Hindlimb muscle (tissue), 1 donor: ENCODE results near the gene PPP1CA. TPM values are rescaled to one million over a fixed set of nuclear protein-coding genes. Genes with fewer than 3 reads are reported as not detected.
"Not testable (repeated sequence)": the region's sequence is repeated elsewhere in the genome, so short reads cannot be mapped to it uniquely, and the experiment has no call there.

Source experiments
- DNase-seq: peaks from one replicate; pipeline ENCODE4 v3.0.0-alpha.2; 2013
- polyA plus RNA-seq: library from polyadenylated mRNA; unstranded; fragments of 120-200 nt; gene quantifications from one replicate; pipeline ENCODE4 v1.2.1, GENCODE V29; 2013; ENCODE audit not compliant: insufficient read length

The PPP1CA gene
- polyA plus RNA-seq, 1 donor = 146 TPM

DNA sequence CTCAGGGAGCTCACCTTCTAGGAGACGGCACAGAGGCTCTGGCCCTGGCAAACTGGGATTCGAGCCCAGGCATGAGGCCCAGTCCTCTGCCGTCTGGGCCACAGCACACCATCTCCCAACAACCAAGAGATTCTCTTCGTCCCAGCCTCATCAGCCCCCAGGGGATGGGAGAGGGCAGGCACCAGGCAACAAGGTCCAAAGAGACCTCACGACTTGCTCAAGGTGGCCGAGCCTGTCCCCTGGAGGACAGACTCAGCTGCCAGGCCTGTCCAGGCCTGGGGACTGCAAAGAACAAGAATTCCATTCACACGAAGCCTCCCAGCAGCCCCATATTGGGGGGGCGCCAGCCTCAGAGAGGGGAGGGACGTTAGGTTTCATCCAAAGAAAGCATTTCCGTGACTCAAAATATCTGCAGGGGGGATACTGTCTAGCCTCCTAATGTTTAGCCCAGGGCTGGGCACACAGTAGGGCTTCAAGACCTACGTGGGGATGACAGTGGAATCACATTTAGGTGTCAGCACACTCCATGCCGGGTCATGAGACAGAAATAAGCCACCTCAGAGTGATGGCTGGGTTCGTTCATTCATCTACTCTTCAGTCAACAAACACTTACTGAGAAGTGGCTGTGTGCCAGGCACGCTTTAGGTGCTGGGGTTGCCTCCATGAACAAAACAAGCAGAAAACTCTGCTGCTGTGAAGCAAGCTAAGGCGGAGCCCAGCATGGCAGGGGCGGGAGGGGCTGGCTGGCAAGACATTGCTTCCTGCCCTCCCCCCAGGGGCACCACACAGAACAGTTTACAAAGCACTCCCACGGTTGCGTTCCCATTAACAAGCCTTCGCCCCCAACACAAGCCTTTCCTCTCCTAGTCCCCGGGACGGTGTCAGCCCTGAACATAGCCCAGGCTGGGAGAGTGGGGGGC is 15.0 kb upstream of the PPP1CA start:
- no peak for DNase-seq

GRCh38 chr11:67415501-67416304 is 14.0 kb upstream of the PPP1CA start, which contains the start of gene CARNS1:
TSS of gene CARNS1 (plus strand) at chr11:67415678. CDS start at chr11:67416200, 522 bp downstream.
- DNase-seq = no peak

GRCh38 chr11:67413266-67413849 is 11.7 kb upstream of the PPP1CA start:
- no peak for DNase-seq

DNA sequence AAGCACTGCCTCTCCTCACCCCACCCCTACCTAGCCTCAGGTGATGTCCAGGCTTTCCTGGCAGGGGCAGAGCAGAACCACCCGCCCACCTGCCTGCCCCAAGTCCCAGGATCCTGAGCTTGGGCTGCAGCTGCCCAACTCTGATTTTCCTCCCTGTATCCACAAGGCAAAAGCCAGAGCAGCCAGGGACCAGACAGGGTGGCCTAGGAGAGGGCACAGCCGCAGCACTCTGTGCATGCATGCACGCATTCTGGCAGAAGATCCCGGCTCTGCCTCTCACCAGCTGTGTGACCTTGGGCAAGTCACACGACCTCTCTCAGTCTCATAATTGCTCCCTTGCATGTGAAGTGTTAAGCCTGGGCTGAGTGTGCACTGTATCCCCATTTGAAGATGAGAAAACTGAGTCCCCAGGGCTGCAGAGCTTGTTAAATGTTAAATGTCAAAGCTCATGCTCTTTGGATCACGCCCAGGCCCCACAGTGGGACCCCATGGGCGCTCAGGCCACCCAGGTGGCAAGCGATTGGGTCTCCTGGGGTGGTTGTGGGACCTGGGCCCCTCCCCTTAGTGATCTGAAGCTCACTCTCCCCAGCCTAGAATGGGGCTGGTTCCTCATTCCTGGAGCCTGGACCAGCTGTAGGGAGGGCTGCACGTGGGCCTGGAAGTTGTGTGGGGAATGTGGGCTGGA is 11.0 kb upstream of the PPP1CA start:
- no peak for DNase-seq

GRCh38 chr11:67411785-67412152 is 10.1 kb upstream of the PPP1CA start:
- no peak for DNase-seq

DNA sequence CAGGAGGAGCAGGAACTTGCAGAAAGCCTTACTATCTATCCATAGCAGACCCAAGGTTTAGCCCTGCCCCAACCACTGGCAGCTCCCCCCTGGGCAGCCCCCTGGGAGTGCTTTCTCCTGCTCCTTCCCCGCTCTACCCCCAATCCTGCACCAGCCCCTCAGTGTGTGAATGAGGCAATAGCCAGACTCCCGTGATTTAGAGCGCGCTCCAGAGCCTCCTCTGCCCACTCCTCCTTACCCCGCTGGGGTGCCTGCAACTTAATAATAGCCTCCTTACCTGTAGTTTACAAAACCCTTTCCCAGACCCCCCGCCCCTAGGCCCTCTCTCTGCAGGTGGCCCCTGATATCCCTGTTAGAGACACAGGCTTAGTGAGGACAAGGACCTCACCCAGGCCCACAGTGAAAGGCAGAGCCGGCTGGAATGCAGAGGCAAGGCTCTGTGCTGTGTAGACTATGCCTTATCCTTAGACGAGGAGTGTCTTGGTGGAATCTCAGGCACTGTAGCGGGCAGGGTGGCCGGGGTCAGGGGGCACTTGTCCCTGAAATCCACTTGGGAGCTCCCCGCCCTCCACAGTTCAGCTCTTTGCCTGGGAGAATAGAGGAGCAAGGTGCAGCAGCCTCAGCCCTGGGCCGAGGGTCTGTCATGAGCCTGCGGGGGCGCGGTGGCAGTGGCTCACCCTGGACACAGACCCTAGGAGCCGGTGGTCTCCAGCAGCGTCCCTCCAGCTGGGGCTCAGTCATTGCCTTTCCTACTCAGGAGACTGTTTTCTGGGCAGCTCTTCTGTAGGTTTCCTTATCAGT is 9.5 kb upstream of the PPP1CA start:
- DNase-seq = no peak

- DNase-seq = no peak
Observed at GRCh38 chr11:67410369-67410831, 8.7 kb upstream of the PPP1CA start.

GRCh38 chr11:67409781-67410368 is 8.2 kb upstream of the PPP1CA start:
- DNase-seq = no peak

DNA sequence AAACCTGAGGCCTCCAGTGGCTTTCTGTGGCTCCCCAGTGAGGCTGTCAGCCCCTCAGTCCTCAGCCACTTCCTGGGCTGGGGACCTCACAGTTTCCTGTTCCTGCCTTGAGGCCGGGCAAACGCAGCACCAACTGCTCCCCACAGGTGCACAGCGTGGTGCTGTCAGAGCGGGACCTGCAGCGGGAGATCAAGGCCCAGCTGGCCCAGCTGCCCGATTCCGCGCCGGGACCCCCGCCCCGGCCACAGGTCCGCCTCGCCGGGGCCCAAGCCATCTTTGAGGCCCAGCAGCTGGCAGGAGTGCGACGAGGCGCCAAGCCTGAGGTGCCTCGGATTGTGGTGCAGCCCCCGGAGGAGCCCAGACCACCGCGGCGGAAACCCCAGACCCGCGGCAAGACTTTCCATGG is 7.6 kb upstream of the PPP1CA start:
- no peak for DNase-seq

DNA sequence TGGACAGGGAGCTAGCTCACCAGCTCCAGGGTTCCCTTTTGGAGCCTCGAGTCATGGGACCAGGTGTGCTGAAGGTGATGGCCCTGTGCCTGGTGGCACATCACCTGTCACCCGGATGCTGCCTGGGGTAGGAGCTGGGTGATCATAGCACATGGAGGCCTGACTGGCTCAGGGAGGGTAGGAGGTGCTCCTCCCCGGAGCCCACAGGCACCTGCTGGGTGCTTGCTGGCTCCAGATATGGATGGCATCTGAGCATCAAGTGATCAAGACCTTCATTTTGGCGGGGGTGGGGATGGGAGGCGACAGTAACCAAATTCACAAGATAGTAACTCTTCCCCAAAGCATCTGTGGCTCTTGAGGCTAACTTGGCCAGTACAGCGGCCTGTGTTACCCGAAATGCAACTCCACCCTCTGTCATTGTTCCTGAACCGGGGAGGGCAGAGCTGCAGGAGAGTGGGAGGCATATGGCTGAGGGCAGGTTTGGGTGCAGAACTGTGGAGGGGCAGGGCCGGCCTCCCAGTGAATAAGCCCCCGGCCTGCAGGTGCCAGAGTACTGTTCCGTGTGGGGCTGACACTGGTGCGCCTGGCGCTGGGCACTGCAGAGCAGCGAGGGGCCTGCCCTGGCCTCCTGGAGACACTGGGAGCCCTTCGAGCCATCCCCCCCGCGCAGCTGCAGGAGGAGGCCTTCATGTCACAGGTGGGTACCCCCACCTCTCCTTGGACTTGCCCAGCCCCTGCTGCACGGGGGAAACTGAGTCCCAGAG is 7.0 kb upstream of the PPP1CA start:
- no peak for DNase-seq

GRCh38 chr11:67407688-67408163 is 6.1 kb upstream of the PPP1CA start:
- no peak for DNase-seq

GRCh38 chr11:67406969-67407687 is 5.5 kb upstream of the PPP1CA start:
- DNase-seq = no peak

DNA sequence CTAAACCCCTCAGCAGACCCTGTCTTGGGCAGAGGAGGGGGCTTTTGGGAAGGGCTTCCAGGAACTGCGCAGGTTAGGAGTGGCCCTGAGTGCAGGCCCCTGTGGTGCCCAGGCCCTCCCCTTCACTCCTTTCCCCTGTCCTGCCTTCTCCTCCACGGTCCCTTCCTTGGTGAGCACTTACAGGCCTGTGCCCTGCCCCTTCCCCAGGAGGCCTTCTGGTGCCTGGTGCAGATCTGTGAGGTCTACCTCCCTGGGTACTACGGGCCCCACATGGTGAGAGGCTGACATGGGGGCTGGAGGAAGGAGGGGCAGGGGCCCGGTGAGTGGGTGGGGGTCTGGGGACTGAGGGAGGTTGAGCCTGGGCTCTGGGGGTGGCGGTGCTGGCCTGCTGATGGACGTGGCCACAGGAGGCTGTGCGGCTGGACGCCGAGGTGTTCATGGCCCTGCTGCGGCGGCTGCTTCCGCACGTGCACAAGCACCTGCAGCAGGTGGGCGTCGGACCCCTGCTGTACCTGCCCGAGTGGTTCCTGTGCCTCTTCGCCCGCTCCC is 4.8 kb upstream of the PPP1CA start:
- no peak for DNase-seq

DNA sequence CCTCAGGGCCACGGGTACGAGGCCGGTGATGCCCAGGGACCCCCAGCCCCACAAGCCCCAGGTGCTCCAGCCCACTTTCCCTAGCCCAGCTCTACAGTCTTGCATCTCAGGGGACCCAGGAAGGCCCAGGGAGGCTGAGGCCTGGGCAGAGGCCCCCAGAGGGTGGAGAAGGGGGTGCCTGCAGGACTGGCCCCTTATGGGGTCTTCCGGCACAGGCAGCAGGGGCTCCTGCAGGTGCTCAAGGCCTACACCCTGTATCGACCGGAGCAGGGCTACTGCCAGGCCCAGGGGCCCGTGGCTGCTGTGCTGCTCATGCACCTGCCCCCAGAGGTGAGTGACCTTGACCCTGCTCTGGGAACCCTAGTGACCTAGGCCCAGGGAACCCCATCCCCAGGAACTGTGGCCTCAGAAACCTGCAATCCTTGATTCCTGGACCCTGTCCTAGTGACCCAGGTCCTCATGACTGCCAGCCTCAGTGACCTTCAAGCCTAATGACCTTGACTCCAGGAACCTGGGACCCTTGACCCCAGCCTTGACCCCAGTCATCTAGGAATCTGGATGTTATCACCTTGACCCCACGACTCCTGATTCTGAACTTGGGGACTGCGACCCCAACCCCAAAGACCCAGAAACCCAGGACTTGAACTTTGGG is 4.2 kb upstream of the PPP1CA start:
- no peak for DNase-seq

- DNase-seq = no peak
Observed at GRCh38 chr11:67405196-67405567, 3.5 kb upstream of the PPP1CA start.

DNA sequence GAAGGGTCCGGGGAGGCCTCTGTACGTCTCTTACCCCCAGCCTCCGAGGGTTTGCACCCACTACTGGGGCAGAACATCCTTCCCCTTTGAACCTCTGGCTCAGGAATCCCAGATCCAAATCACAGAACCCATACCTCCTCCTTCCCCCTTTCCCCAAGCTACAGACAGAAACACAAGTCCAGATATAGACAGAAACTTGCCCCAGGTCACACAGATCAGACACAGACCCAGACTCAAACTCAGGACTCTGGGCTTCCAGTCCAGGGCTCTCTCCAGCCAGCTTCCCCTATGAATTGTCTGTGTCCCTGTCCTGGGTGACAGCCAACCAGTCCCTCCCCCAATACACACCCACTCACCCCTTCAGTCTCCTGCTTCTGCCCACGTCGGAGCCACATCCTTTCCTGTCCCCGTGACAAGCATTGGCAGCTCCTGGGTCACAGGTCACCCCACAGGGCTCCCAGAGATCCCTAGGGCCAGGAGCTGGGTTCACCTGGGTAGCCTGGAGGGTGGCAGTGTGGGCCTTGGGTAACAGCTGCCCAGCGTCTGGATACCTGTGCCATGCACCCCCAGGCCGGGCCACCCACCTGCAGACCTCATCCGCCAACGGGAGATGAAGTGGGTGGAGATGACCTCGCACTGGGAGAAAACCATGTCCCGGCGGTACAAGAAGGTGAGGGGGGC is 3.0 kb upstream of the PPP1CA start:
- DNase-seq = no peak

DNA sequence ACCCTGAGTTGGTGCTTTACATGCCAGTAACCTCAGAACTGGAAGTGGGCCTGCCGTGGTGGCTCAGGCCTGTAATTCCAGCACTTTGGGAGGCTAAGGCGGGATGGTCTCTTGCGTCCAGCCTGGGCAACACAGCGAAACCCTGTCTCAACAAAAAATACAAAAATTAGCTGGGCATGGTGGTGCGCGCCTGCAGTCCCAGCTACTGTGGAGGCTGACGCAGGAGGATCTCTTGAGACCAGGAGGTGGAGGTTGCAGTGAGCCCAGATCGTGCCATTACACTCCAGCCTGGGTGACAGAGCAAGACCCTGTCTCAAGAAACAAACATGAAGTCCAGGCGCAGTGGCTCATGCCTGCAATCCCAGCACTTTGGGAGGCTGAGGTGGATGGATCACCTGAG is 1.4 kb upstream of the PPP1CA start:
- DNase-seq = not testable (repeated sequence)

- DNase-seq = not testable (repeated sequence)
Observed at GRCh38 chr11:67402192-67402839, 658 bp upstream of the PPP1CA start.
